ENCODE data around the gene FBN3. TPM values are rescaled to one million over a fixed set of nuclear protein-coding genes. Genes with fewer than 3 reads are reported as not detected.

The FBN3 gene
- total RNA-seq, result 27.3 TPM

GRCh38 chr19:8149261-8150094, at the start of gene FBN3:
Gene FBN3 (minus strand): TSS chr19:8149592. CDS start chr19:8147480, 2,112 bp downstream.

DNA sequence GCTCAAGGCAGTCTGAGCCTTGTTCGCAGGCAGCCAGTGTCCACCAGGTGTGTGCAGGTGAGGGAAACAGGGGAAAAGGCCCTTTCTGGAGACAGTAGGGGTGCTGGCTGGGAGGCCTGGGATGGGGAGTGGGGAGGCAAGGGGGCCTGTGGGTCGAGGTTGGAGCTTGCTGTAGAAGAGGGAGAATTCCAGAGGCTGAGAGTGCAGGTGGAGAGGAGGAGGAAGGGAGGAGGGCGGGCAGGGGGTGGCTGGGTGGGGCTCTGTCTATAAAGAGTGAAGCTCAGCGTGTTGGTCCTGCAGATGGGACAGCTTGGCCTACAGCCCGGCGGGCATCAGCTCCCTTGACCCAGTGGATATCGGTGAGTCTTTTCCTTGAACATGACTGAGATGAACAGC, 96.9 kb downstream of the FBN3 start, which contains the start of gene CCL25:
CCL25 (plus strand) TSS at position 297 of the 396 bp plus-strand sequence. CDS start 290 bp downstream, outside the sequence.

Other genes starting within 250 kb of the FBN3 start
- gene MAP2K7, start 245.7 kb downstream of the FBN3 start, total RNA-seq, result 25.8 TPM
- not detected for gene TGFBR3L, start 234.8 kb downstream of the FBN3 start, total RNA-seq
- 13.7 TPM for gene SNAPC2, start 229.3 kb downstream of the FBN3 start, total RNA-seq
- gene CTXN1, start 223.5 kb downstream of the FBN3 start, total RNA-seq, result 6.1 TPM
- gene TIMM44, start 205.9 kb downstream of the FBN3 start, total RNA-seq, result 33.7 TPM
- 64.2 TPM for gene ELAVL1, start 144.0 kb downstream of the FBN3 start, total RNA-seq
- gene CCL25, start 96.8 kb downstream of the FBN3 start, total RNA-seq, result not detected
- 40.9 TPM for gene CERS4, start 59.8 kb upstream of the FBN3 start, total RNA-seq
- 25.7 TPM for gene CD320, start 158.8 kb upstream of the FBN3 start, total RNA-seq
- 31.6 TPM for gene NDUFA7, start 171.8 kb upstream of the FBN3 start, total RNA-seq
- 847 TPM for gene RPS28, start 171.9 kb upstream of the FBN3 start, total RNA-seq
- gene KANK3, start 193.7 kb upstream of the FBN3 start, total RNA-seq, result 29.7 TPM
- 5.0 TPM for gene ANGPTL4, start 214.6 kb upstream of the FBN3 start, total RNA-seq
- 224 TPM for gene RAB11B, start 240.8 kb upstream of the FBN3 start, total RNA-seq

All from metanephros (tissue), 1 donor.